Mononuclear cell (primary cell): ENCODE results near the gene ATP1A1. TPM values are rescaled to one million over a fixed set of nuclear protein-coding genes. Genes with fewer than 3 reads are reported as not detected.

Experiments used
- H3K27me3 ChIP-seq: 2 replicates; pipeline ENCODE4 v1.6.0; 2011; ENCODE audit warnings: low read length, control low read depth; ENCODE audit not compliant: insufficient read depth
- H3K4me1 ChIP-seq: 2 replicates; pipeline ENCODE4 v1.5.1; 2011; ENCODE audit warnings: mild to moderate bottlenecking, low read length, control low read depth; ENCODE audit not compliant: insufficient read depth
- H3K4me3 ChIP-seq: 2 replicates; pipeline ENCODE4 v1.5.1; 2011; ENCODE audit warnings: mild to moderate bottlenecking, low read length, moderate library complexity
- H3K9me3 ChIP-seq: 2 replicates; pipeline ENCODE4 v1.5.1; 2011; ENCODE audit warnings: low read depth, mild to moderate bottlenecking, control low read depth, low read length
- total RNA-seq: library from RNA; depleted of rRNA; stranded (reverse); fragments of >200 nt; gene quantifications from one replicate; pipeline ENCODE4 v1.2.3, GENCODE V29; 2012

ATP1A1 gene
- total RNA-seq, 1 donor: 173 TPM

- Histone ChIP-seq H3K4me3 (peak overlapping the region; percentile 53), H3K27me3 (no peaks in the 10 kb centered on the region), H3K4me1 (peaks cover 55% of the 10 kb centered on the region), H3K9me3 (no peaks in the 10 kb centered on the region)
These were observed 648 bp downstream of the ATP1A1 start for GRCh38 chr1:116373431-116374352.

GRCh38 chr1:116374353-116375147 is 1.5 kb downstream of the ATP1A1 start:
- peaks cover 64% of the 10 kb centered on the region for H3K4me1 ChIP-seq
- peak overlapping the region; percentile 53 for H3K4me3 ChIP-seq
- no peaks in the 10 kb centered on the region for H3K9me3 ChIP-seq
- no peaks in the 10 kb centered on the region for H3K27me3 ChIP-seq

- no peaks in the 10 kb centered on the region for H3K27me3 ChIP-seq
- H3K9me3 ChIP-seq: no peaks in the 10 kb centered on the region
- peak overlapping the region; percentile 53 for H3K4me3 ChIP-seq
- H3K4me1 ChIP-seq: peaks cover 71% of the 10 kb centered on the region
These were observed 2.3 kb downstream of the ATP1A1 start for GRCh38 chr1:116375148-116375886.

- Histone ChIP-seq H3K9me3 (no peaks in the 10 kb centered on the region), H3K4me1 (peaks cover 79% of the 10 kb centered on the region), H3K27me3 (no peaks in the 10 kb centered on the region), H3K4me3 (peak overlapping the region; percentile 6)
These were observed 3.1 kb downstream of the ATP1A1 start for GRCh38 chr1:116375887-116376728.

GRCh38 chr1:116376729-116377086 is 3.7 kb downstream of the ATP1A1 start:
- H3K9me3 ChIP-seq: no peaks in the 10 kb centered on the region
- H3K27me3 ChIP-seq: no peaks in the 10 kb centered on the region
- H3K4me3 ChIP-seq: no peak overlapping the region
- peaks cover 85% of the 10 kb centered on the region for H3K4me1 ChIP-seq

- Histone ChIP-seq H3K27me3 (no peaks in the 10 kb centered on the region), H3K4me1 (peaks cover 76% of the 10 kb centered on the region), H3K9me3 (no peaks in the 10 kb centered on the region), H3K4me3 (no peak overlapping the region)
These were observed 4.8 kb downstream of the ATP1A1 start for GRCh38 chr1:116377541-116378529.

GRCh38 chr1:116379057-116379630 is 6.1 kb downstream of the ATP1A1 start:
- Histone ChIP-seq H3K27me3 (no peaks in the 10 kb centered on the region), H3K9me3 (no peaks in the 10 kb centered on the region), H3K4me3 (no peak overlapping the region), H3K4me1 (peaks cover 75% of the 10 kb centered on the region)

- no peaks in the 10 kb centered on the region for H3K9me3 ChIP-seq
- H3K27me3 ChIP-seq: no peaks in the 10 kb centered on the region
- H3K4me3 ChIP-seq: no peak overlapping the region
- peaks cover 68% of the 10 kb centered on the region for H3K4me1 ChIP-seq
These were observed 6.8 kb downstream of the ATP1A1 start for GRCh38 chr1:116379674-116380498.

- no peaks in the 10 kb centered on the region for H3K27me3 ChIP-seq
- H3K4me3 ChIP-seq: no peak overlapping the region
- no peaks in the 10 kb centered on the region for H3K9me3 ChIP-seq
- H3K4me1 ChIP-seq: peaks cover 60% of the 10 kb centered on the region
These were observed 7.6 kb downstream of the ATP1A1 start for GRCh38 chr1:116380499-116381242.

- peaks cover 43% of the 10 kb centered on the region for H3K4me1 ChIP-seq
- H3K9me3 ChIP-seq: no peaks in the 10 kb centered on the region
- H3K4me3 ChIP-seq: no peak overlapping the region
- H3K27me3 ChIP-seq: no peaks in the 10 kb centered on the region
These were observed 9.3 kb downstream of the ATP1A1 start for GRCh38 chr1:116382321-116382720.

GRCh38 chr1:116382857-116383483 is 9.9 kb downstream of the ATP1A1 start:
- Histone ChIP-seq H3K9me3 (no peaks in the 10 kb centered on the region), H3K27me3 (no peaks in the 10 kb centered on the region), H3K4me3 (no peak overlapping the region), H3K4me1 (peaks cover 39% of the 10 kb centered on the region)
